Epithelial cell of prostate (primary cell): Measurements from ENCODE around the gene PLA2G4E.

ENCODE experiments used
- DNase-seq: peaks from one replicate; pipeline ENCODE4 v3.0.0-alpha.2; 2011; ENCODE audit warnings: low read depth, low spot score
- H3K27ac ChIP-seq: fragments of 450-650 bp; 2 replicates; pipeline ENCODE4 v1.5.1; 2017; ENCODE audit warnings: mild to moderate bottlenecking

Gene PLA2G4E

GRCh38 chr15:41994772-41995475, 25.9 kb downstream of the PLA2G4E start:
- no peak for DNase-seq
- H3K27ac ChIP-seq, result no peak overlapping the region

GRCh38 chr15:41994171-41994650, 26.6 kb downstream of the PLA2G4E start:
- no peak overlapping the region for H3K27ac ChIP-seq
- no peak for DNase-seq

GRCh38 chr15:41993472-41994170, 27.2 kb downstream of the PLA2G4E start:
- DNase-seq, result no peak
- H3K27ac ChIP-seq, result no peak overlapping the region

- H3K27ac ChIP-seq, result no peak overlapping the region
- DNase-seq, result no peak
Measured at GRCh38 chr15:41992803-41993190, 28.0 kb downstream of the PLA2G4E start.

GRCh38 chr15:41992151-41992802, 28.6 kb downstream of the PLA2G4E start:
- DNase-seq, result no peak
- no peak overlapping the region for H3K27ac ChIP-seq

- H3K27ac ChIP-seq, result no peak overlapping the region
- DNase-seq, result no peak
Measured at GRCh38 chr15:41990691-41991090, 30.2 kb downstream of the PLA2G4E start.

- H3K27ac ChIP-seq, result no peak overlapping the region
- no peak for DNase-seq
Measured at GRCh38 chr15:41990243-41990605, 30.6 kb downstream of the PLA2G4E start.

GRCh38 chr15:41989573-41990242, 31.1 kb downstream of the PLA2G4E start:
- no peak overlapping the region for H3K27ac ChIP-seq
- no peak for DNase-seq

GRCh38 chr15:41988896-41989572, 31.8 kb downstream of the PLA2G4E start:
- DNase-seq, result no peak
- no peak overlapping the region for H3K27ac ChIP-seq

GRCh38 chr15:41987925-41988275, 32.9 kb downstream of the PLA2G4E start:
- no peak overlapping the region for H3K27ac ChIP-seq
- DNase-seq, result no peak

- DNase-seq, result no peak
- H3K27ac ChIP-seq, result no peak overlapping the region
Measured at GRCh38 chr15:41987246-41987924, 33.5 kb downstream of the PLA2G4E start.

GRCh38 chr15:41985236-41986160, 35.3 kb downstream of the PLA2G4E start:
- DNase-seq, result no peak
- no peak overlapping the region for H3K27ac ChIP-seq

- no peak overlapping the region for H3K27ac ChIP-seq
- no peak for DNase-seq
Measured at GRCh38 chr15:41984622-41985021, 36.2 kb downstream of the PLA2G4E start.

GRCh38 chr15:41983621-41984571, 36.9 kb downstream of the PLA2G4E start:
- no peak for DNase-seq
- H3K27ac ChIP-seq, result no peak overlapping the region

- no peak for DNase-seq
- H3K27ac ChIP-seq, result no peak overlapping the region
Measured at GRCh38 chr15:41983221-41983620, 37.6 kb downstream of the PLA2G4E start.

- DNase-seq, result no peak
- H3K27ac ChIP-seq, result no peak overlapping the region
Measured at GRCh38 chr15:41982133-41982930, 38.5 kb downstream of the PLA2G4E start.
